WTC11 (cell line): Measurements from ENCODE around the gene ACOXL.

ENCODE experiments used
- AFF4 ChIP-seq: sonication (generic); formaldehyde crosslinking; IDR thresholded peaks from 2 replicates; pipeline ENCODE4 v1.8.1; 2023; ENCODE audit warnings: mild to moderate bottlenecking, missing genetic modification reagents, borderline replicate concordance
- CTCF ChIP-seq: fragments of 200-600 bp; IDR thresholded peaks from 2 replicates; pipeline ENCODE4 v1.8.0; 2022; ENCODE audit warnings: antibody characterized with exemption
- ESRRA ChIP-seq: sonication (generic); formaldehyde crosslinking; IDR thresholded peaks from 2 replicates; pipeline ENCODE4 v1.8.1; 2022; ENCODE audit warnings: mild to moderate bottlenecking, missing genetic modification reagents, borderline replicate concordance
- FOXP4 ChIP-seq: sonication (generic); formaldehyde crosslinking; IDR thresholded peaks from 2 replicates; pipeline ENCODE4 v1.8.0; 2022; ENCODE audit warnings: mild to moderate bottlenecking, missing genetic modification reagents
- GABPB1 ChIP-seq: sonication (generic); formaldehyde crosslinking; IDR thresholded peaks from 2 replicates; pipeline ENCODE4 v1.8.1; 2023; ENCODE audit warnings: mild to moderate bottlenecking, missing genetic modification reagents
- JUN ChIP-seq: sonication (generic); formaldehyde crosslinking; IDR thresholded peaks from 2 replicates; pipeline ENCODE4 v1.8.0; 2023; ENCODE audit warnings: mild to moderate bottlenecking, missing genetic modification reagents
- MAX ChIP-seq: sonication (generic); formaldehyde crosslinking; IDR thresholded peaks from 2 replicates; pipeline ENCODE4 v1.8.0; 2022; ENCODE audit warnings: mild to moderate bottlenecking, missing genetic modification reagents
- NFYB ChIP-seq: sonication (generic); formaldehyde crosslinking; conservative IDR thresholded peaks from 2 replicates; pipeline ENCODE4 v1.8.0; 2022; ENCODE audit warnings: low read depth, missing genetic modification reagents
- PRDM15 ChIP-seq: sonication (generic); formaldehyde crosslinking; IDR thresholded peaks from 2 replicates; pipeline ENCODE4 v1.8.0; 2022; ENCODE audit warnings: missing genetic modification reagents
- PRRX2 ChIP-seq: fragments of 250-450 bp; sonication (Bioruptor Pico); IDR thresholded peaks from 2 replicates; pipeline ENCODE4 v1.8.0; 2021; ENCODE audit warnings: mild to moderate bottlenecking
- USF1 ChIP-seq: sonication (generic); formaldehyde crosslinking; IDR thresholded peaks from 2 replicates; pipeline ENCODE4 v1.8.0; 2022; ENCODE audit warnings: mild to moderate bottlenecking, missing genetic modification reagents
- ZBTB21 ChIP-seq: sonication (generic); formaldehyde crosslinking; IDR thresholded peaks from 2 replicates; pipeline ENCODE4 v1.8.1; 2023; ENCODE audit warnings: mild to moderate bottlenecking, missing genetic modification reagents, borderline replicate concordance
- ZNF232 ChIP-seq: sonication (generic); formaldehyde crosslinking; IDR thresholded peaks from 2 replicates; pipeline ENCODE4 v1.8.0; 2022; ENCODE audit warnings: mild to moderate bottlenecking, missing genetic modification reagents
- ZNF317 ChIP-seq: sonication (generic); formaldehyde crosslinking; IDR thresholded peaks from 2 replicates; pipeline ENCODE4 v1.8.1; 2023; ENCODE audit warnings: low read depth, mild to moderate bottlenecking, moderate library complexity, missing genetic modification reagents, borderline replicate concordance

- no peak for TF ChIP-seq CTCF
- TF ChIP-seq MAX (CRISPR knock-in tag): no peak
- no peak for TF ChIP-seq JUN
- no peak for TF ChIP-seq PRDM15 (CRISPR knock-in tag)
- TF ChIP-seq NFYB (CRISPR knock-in tag): no peak
- no peak for TF ChIP-seq AFF4 (CRISPR knock-in tag)
- no peak for TF ChIP-seq USF1 (CRISPR knock-in tag)
- no peak for TF ChIP-seq FOXP4 (CRISPR knock-in tag)
- no peak for TF ChIP-seq GABPB1 (CRISPR knock-in tag)
- TF ChIP-seq PRRX2 (CRISPR knock-in tag): no peak
- no peak for TF ChIP-seq ZNF232 (CRISPR knock-in tag)
- no peak for TF ChIP-seq ZNF317
- TF ChIP-seq ZBTB21 (CRISPR knock-in tag): no peak
- TF ChIP-seq ESRRA (CRISPR knock-in tag): no peak
Observed at GRCh38 chr2:111034146-111034545, 301.8 kb downstream of the ACOXL start.
